Lower lobe of right lung (tissue), 2 donors: ENCODE results near the gene ALG9. TPM values are rescaled to one million over a fixed set of nuclear protein-coding genes. Genes with fewer than 3 reads are reported as not detected.

Source experiments
- ATAC-seq, 2 donors: fragments of 200-7000 bp; cut with Tn5 transposase; one replicate each; pipeline ENCODE4 v1.9.1; 2020 to 2022; ENCODE audit warnings: mild to moderate bottlenecking in 2 of 2, moderate library complexity in 2 of 2
- DNase-seq: peaks from one replicate; pipeline ENCODE4 v3.0.0-alpha.2; 2020
- H3K27ac ChIP-seq: fragments of 200-600 bp; one replicate; pipeline ENCODE4 v1.8.0; 2022
- H3K27me3 ChIP-seq: fragments of 200-600 bp; one replicate; pipeline ENCODE4 v1.8.0; 2022; ENCODE audit warnings: low read depth
- H3K36me3 ChIP-seq: fragments of 200-600 bp; one replicate; pipeline ENCODE4 v1.8.0; 2022; ENCODE audit warnings: mild to moderate bottlenecking
- H3K4me1 ChIP-seq: fragments of 200-600 bp; one replicate; pipeline ENCODE4 v1.8.0; 2022
- H3K4me3 ChIP-seq: fragments of 200-600 bp; one replicate; pipeline ENCODE4 v1.8.0; 2022; ENCODE audit warnings: mild to moderate bottlenecking
- H3K9me3 ChIP-seq: fragments of 200-600 bp; one replicate; pipeline ENCODE4 v1.8.0; 2022
- intact Hi-C: fragments of 100-400 bp; cut with DNase I; formaldehyde crosslinking; loops from one replicate; pipeline ENCODE4 v1.11.0; 2022
- total RNA-seq: library from RNA; stranded (reverse); fragmentation: NEBNext Ultra II Directional; extraction: Animal tissue kit (Norgen Biotek cat#: 25700); gene quantifications from one replicate; pipeline ENCODE4 v1.2.1, GENCODE V29; 2021
- TF ChIP-seq, protein P1 (sequence below): fragments of 200-600 bp; IDR thresholded peaks from one replicate; pipeline ENCODE4 v1.8.0; 2022; ENCODE audit warnings: antibody characterized with exemption, mild to moderate bottlenecking
- donor health status: DM: no; HTN: yes; CAD: no; lungs with severe emphysema.

ALG9 gene
- total RNA-seq, 1 donor from 2014 or later: 25.5 TPM

DNA sequence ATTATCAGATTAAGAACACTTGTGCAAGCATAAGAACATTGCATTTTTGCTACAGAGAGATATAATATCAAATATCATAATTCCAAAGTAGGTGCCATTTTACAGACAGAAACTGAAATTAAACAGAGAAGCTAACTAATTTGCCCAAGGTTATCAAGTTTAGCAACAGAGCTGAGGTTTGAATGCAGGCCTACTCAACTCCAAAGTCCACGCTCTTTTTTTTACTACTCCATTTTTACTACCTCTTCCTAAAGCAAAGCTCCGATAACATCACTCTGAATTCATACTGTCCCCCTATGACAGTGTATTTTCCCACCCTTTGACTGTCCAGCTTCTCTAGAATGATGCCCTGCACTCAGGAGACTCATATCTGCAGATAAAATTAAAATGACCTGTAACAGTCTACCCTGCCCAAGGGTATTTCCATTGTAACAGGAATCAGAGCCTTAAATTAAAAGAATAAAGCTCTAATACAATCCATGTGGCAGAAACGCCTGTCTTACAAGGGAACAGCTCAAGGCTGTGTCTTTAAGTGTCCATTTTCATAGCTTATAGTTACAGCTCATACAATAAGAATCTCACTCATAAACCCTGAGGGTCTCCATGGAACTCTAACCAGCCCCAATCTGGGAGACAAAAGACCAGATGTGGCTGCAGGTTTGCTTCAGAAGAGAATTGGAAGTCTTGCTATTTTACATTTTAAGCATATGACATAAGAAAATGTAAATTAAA, 36.8 kb downstream of the ALG9 start:
- Histone ChIP-seq H3K4me3 (no peak overlapping the region), H3K4me1 (peaks cover 4% of the 10 kb centered on the region), H3K27me3 (no peaks in the 10 kb centered on the region), H3K36me3 (peaks cover 60% of the 10 kb centered on the region), H3K27ac (no peak overlapping the region), H3K9me3 (no peaks in the 10 kb centered on the region)
- intact Hi-C loops: no loop called here
- TF ChIP-seq, protein P1, sequence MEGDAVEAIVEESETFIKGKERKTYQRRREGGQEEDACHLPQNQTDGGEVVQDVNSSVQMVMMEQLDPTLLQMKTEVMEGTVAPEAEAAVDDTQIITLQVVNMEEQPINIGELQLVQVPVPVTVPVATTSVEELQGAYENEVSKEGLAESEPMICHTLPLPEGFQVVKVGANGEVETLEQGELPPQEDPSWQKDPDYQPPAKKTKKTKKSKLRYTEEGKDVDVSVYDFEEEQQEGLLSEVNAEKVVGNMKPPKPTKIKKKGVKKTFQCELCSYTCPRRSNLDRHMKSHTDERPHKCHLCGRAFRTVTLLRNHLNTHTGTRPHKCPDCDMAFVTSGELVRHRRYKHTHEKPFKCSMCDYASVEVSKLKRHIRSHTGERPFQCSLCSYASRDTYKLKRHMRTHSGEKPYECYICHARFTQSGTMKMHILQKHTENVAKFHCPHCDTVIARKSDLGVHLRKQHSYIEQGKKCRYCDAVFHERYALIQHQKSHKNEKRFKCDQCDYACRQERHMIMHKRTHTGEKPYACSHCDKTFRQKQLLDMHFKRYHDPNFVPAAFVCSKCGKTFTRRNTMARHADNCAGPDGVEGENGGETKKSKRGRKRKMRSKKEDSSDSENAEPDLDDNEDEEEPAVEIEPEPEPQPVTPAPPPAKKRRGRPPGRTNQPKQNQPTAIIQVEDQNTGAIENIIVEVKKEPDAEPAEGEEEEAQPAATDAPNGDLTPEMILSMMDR: no peak
- no peak for ATAC-seq
- no peak for DNase-seq

DNA sequence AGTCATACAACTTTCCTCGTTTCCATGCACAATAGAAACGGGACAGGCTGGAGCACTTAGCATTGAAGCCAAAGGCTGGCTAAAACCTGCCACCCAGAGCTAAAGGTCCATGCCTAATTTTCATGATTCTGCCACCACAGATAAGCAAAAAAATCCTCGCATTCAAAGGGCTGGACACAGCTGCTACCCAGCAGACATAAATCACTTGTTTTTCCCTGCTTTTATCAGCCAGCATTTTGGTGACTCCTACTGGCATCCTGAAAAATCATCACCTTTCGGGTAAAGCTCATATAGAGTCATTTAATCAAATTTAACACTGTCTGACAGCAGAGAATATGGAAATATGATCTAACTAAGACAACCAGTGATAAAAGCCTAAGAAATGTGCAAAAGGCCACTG, 37.9 kb downstream of the ALG9 start:
- Histone ChIP-seq H3K4me3 (no peak overlapping the region), H3K9me3 (no peaks in the 10 kb centered on the region), H3K4me1 (peaks cover 4% of the 10 kb centered on the region), H3K36me3 (peaks cover 59% of the 10 kb centered on the region), H3K27ac (no peak overlapping the region), H3K27me3 (no peaks in the 10 kb centered on the region)
- intact Hi-C loops: no loop called here
- TF ChIP-seq, protein P1: no peak
- ATAC-seq (no peak), DNase-seq (no peak)

DNA sequence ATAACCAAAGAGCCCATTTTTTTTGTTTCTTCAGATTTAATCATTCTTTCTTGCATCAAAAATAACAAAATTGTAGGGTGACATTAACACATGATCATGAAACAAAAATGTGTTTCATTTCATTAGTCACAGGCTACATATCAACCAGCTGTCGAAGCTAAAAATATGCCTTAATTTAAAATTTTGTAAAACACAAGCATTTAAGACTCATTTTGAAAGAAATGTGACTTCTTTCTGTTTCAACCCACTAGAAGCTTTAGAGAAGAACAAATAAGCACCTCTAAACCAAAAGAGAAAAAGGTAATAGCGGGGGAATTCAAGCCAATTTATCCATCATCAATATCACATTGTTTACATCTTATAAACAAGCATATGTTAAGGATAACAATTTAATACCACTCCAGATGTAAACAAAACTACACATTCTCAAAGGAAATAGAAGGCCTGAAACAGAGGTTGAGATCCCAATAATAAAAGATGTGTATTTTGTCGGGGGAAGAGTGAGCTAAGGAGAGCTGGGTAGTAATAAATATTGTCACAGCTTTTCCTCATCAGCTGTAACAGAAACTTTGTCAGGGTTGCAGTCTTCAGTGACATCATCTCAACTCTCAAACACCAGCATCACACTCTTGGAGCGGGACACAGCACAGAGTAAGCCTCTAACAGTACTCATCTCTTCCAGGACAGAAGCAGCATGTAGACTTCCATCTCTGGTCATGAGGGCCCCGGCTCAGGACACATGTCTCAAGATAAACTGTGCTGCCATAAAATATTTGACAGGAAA, 42.0 kb downstream of the ALG9 start:
- Histone ChIP-seq H3K27me3 (no peaks in the 10 kb centered on the region), H3K27ac (no peak overlapping the region), H3K36me3 (peaks cover 29% of the 10 kb centered on the region), H3K4me3 (no peak overlapping the region), H3K4me1 (no peaks in the 10 kb centered on the region), H3K9me3 (no peaks in the 10 kb centered on the region)
- DNase-seq (no peak), ATAC-seq (no peak)
- TF ChIP-seq, protein P1: no peak
- intact Hi-C loops: no loop called here

DNA sequence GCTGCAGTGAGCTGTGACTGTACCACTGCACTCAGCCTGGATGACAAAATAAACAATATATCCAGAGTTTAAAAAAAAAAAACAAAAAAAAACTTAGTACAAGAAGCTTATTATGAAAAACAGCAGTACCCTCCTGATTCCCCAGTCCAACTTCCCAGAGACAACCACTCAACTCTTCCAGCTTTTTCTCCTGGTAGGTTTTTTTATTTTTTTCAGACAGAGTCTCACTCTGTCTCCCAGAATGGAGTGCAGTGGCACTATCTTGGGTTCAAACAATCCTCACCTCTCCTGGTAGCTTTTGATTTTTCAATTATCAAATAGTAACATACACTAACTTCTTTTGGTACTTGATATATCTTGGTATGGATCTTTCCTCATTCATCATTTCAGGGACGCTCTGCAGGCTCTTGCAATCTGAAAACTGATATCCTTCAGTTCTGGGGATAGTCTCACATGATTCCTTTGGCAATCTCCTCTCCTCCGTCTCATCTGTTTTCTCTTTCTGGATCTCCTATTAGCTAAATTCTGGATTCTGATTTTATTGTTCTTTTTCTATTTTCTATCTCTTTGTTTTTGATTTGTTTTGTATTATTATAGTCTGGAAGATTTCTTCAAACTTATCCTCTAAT, 44.9 kb downstream of the ALG9 start:
- TF ChIP-seq, protein P1: no peak
- Histone ChIP-seq H3K4me3 (no peak overlapping the region), H3K27me3 (no peaks in the 10 kb centered on the region), H3K27ac (no peak overlapping the region), H3K4me1 (no peaks in the 10 kb centered on the region), H3K36me3 (peaks cover 25% of the 10 kb centered on the region), H3K9me3 (no peaks in the 10 kb centered on the region)
- DNase-seq (no peak), ATAC-seq (no peak)
- intact Hi-C loops: no loop called here

DNA sequence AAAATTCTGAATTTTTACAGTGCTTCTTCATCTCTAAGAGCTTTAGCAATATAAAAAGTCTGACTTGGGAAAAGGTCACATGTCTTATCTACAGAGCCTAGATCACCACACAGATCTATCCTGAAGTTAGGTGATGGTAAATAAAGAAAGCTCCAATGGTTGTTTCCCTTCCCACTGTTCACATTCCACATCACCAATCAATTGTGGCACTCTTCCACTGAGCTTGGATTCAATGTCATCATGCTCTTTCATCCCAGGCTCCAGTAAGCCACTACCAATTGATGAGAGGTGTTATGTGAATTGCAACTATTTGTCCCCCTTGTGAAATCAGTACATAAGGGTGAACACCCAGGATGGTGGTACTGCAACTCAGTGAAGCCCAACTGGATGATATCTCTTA, 47.8 kb downstream of the ALG9 start:
- no peak for ATAC-seq
- Histone ChIP-seq H3K27me3 (no peaks in the 10 kb centered on the region), H3K27ac (no peak overlapping the region), H3K9me3 (no peaks in the 10 kb centered on the region), H3K4me1 (peaks cover 25% of the 10 kb centered on the region), H3K36me3 (peaks cover 7% of the 10 kb centered on the region), H3K4me3 (no peak overlapping the region)
- TF ChIP-seq, protein P1: no peak
- DNase-seq: no peak
- intact Hi-C loops: no loop called here
